Activated T-helper 17 cell treated with anti-CD3 and anti-CD28 coated beads, Interleukin-2, amount 50 U/mL, for 72 hours (primary cell): ENCODE data around the gene ABCD3. TPM values are rescaled to one million over a fixed set of nuclear protein-coding genes. Genes with fewer than 3 reads are reported as not detected.

Experiments
- ATAC-seq: fragments of 150-1000 bp; cut with Tn5 transposase; replicated peaks from 2 replicates; pipeline ENCODE4 v1.10.0; 2021; ENCODE audit warnings: mild to moderate bottlenecking, moderate library complexity
- H3K27ac Mint-ChIP-seq: one replicate; pipeline ENCODE4 v1.8.0; 2022; ENCODE audit warnings: mixed read lengths
- H3K27me3 Mint-ChIP-seq: one replicate; pipeline ENCODE4 v1.8.0; 2022; ENCODE audit warnings: mixed read lengths
- H3K36me3 Mint-ChIP-seq: one replicate; pipeline ENCODE4 v1.8.0; 2022; ENCODE audit warnings: low read depth, mild to moderate bottlenecking, mixed read lengths
- H3K4me1 Mint-ChIP-seq: one replicate; pipeline ENCODE4 v1.8.0; 2022; ENCODE audit warnings: mixed read lengths
- H3K4me3 Mint-ChIP-seq: one replicate; pipeline ENCODE4 v1.8.0; 2022; ENCODE audit warnings: mild to moderate bottlenecking, mixed read lengths
- H3K9me3 Mint-ChIP-seq: one replicate; pipeline ENCODE4 v1.8.0; 2022; ENCODE audit warnings: mixed read lengths
- total RNA-seq, 2 donors: library from RNA; stranded (reverse); gene quantifications; one replicate each; pipeline ENCODE4 v1.2.3, GENCODE V29; 2022

The ABCD3 gene
- total RNA-seq, 2 donors from 2014 or later, result 18.8 to 27.6 TPM

- Mint-ChIP-seq H3K4me1 (no peaks in the 10 kb centered on the region), H3K9me3 (no peaks in the 10 kb centered on the region), H3K4me3 (no peak overlapping the region), H3K27me3 (peaks cover 17% of the 10 kb centered on the region), H3K36me3 (no peaks in the 10 kb centered on the region), H3K27ac (no peak overlapping the region)
- no peak for ATAC-seq
Observed at GRCh38 chr1:94396356-94397010, 21.7 kb upstream of the ABCD3 start.

GRCh38 chr1:94398356-94398755, 19.8 kb upstream of the ABCD3 start:
- Mint-ChIP-seq H3K36me3 (no peaks in the 10 kb centered on the region), H3K9me3 (no peaks in the 10 kb centered on the region), H3K27me3 (peaks cover 17% of the 10 kb centered on the region), H3K27ac (no peak overlapping the region), H3K4me3 (no peak overlapping the region), H3K4me1 (no peaks in the 10 kb centered on the region)
- ATAC-seq, result no peak

GRCh38 chr1:94399453-94399852, 18.7 kb upstream of the ABCD3 start:
- ATAC-seq, result no peak
- no peaks in the 10 kb centered on the region for H3K9me3 Mint-ChIP-seq
- H3K27ac Mint-ChIP-seq, result no peak overlapping the region
- H3K36me3 Mint-ChIP-seq, result no peaks in the 10 kb centered on the region
- H3K4me1 Mint-ChIP-seq, result no peaks in the 10 kb centered on the region
- H3K27me3 Mint-ChIP-seq, result peaks cover 17% of the 10 kb centered on the region
- no peak overlapping the region for H3K4me3 Mint-ChIP-seq

GRCh38 chr1:94401206-94401605, 17.0 kb upstream of the ABCD3 start:
- no peak for ATAC-seq
- Mint-ChIP-seq H3K27me3 (peaks cover 17% of the 10 kb centered on the region), H3K27ac (no peak overlapping the region), H3K4me1 (no peaks in the 10 kb centered on the region), H3K4me3 (no peak overlapping the region), H3K9me3 (no peaks in the 10 kb centered on the region), H3K36me3 (no peaks in the 10 kb centered on the region)

GRCh38 chr1:94406446-94406845, 11.7 kb upstream of the ABCD3 start:
- no peaks in the 10 kb centered on the region for H3K4me1 Mint-ChIP-seq
- ATAC-seq, result no peak
- H3K4me3 Mint-ChIP-seq, result no peak overlapping the region
- peaks cover 24% of the 10 kb centered on the region for H3K27me3 Mint-ChIP-seq
- H3K9me3 Mint-ChIP-seq, result no peaks in the 10 kb centered on the region
- no peaks in the 10 kb centered on the region for H3K36me3 Mint-ChIP-seq
- no peak overlapping the region for H3K27ac Mint-ChIP-seq

- peaks cover 20% of the 10 kb centered on the region for H3K27me3 Mint-ChIP-seq
- no peaks in the 10 kb centered on the region for H3K4me1 Mint-ChIP-seq
- H3K36me3 Mint-ChIP-seq, result no peaks in the 10 kb centered on the region
- H3K27ac Mint-ChIP-seq, result no peak overlapping the region
- no peak for ATAC-seq
- H3K4me3 Mint-ChIP-seq, result no peak overlapping the region
- H3K9me3 Mint-ChIP-seq, result no peaks in the 10 kb centered on the region
Observed at GRCh38 chr1:94408104-94408830, 9.9 kb upstream of the ABCD3 start.

GRCh38 chr1:94411237-94411636, 7.0 kb upstream of the ABCD3 start:
- no peak for ATAC-seq
- Mint-ChIP-seq H3K4me1 (no peaks in the 10 kb centered on the region), H3K9me3 (no peaks in the 10 kb centered on the region), H3K4me3 (no peak overlapping the region), H3K27ac (no peak overlapping the region), H3K36me3 (no peaks in the 10 kb centered on the region), H3K27me3 (peaks cover 29% of the 10 kb centered on the region)

- Mint-ChIP-seq H3K27me3 (peaks cover 23% of the 10 kb centered on the region), H3K9me3 (no peaks in the 10 kb centered on the region), H3K4me1 (no peaks in the 10 kb centered on the region), H3K36me3 (no peaks in the 10 kb centered on the region), H3K4me3 (no peak overlapping the region), H3K27ac (no peak overlapping the region)
- no peak for ATAC-seq
Observed at GRCh38 chr1:94413311-94413710, 4.9 kb upstream of the ABCD3 start.

GRCh38 chr1:94416901-94417727, 1.1 kb upstream of the ABCD3 start:
- Mint-ChIP-seq H3K36me3 (no peaks in the 10 kb centered on the region), H3K27me3 (peaks cover 9% of the 10 kb centered on the region), H3K27ac (no peak overlapping the region), H3K9me3 (no peaks in the 10 kb centered on the region), H3K4me3 (no peak overlapping the region), H3K4me1 (peaks cover 16% of the 10 kb centered on the region)
- no peak for ATAC-seq

GRCh38 chr1:94417728-94417977, 536 bp upstream of the ABCD3 start:
- Mint-ChIP-seq H3K27me3 (peaks cover 9% of the 10 kb centered on the region), H3K36me3 (no peaks in the 10 kb centered on the region), H3K27ac (no peak overlapping the region), H3K4me3 (no peak overlapping the region), H3K4me1 (peaks cover 21% of the 10 kb centered on the region), H3K9me3 (no peaks in the 10 kb centered on the region)
- no peak for ATAC-seq

- Mint-ChIP-seq H3K4me3 (no peak overlapping the region), H3K27ac (peak overlapping the region; percentile 65), H3K36me3 (no peaks in the 10 kb centered on the region), H3K27me3 (peaks cover 5% of the 10 kb centered on the region), H3K9me3 (no peaks in the 10 kb centered on the region), H3K4me1 (peaks cover 25% of the 10 kb centered on the region)
- peak; percentile 13 for ATAC-seq
Observed at GRCh38 chr1:94418664-94419655, 771 bp downstream of the ABCD3 start.

- ATAC-seq, result no peak
- no peak overlapping the region for H3K4me3 Mint-ChIP-seq
- no peak overlapping the region for H3K27ac Mint-ChIP-seq
- H3K4me1 Mint-ChIP-seq, result peaks cover 33% of the 10 kb centered on the region
- H3K27me3 Mint-ChIP-seq, result no peaks in the 10 kb centered on the region
- no peaks in the 10 kb centered on the region for H3K9me3 Mint-ChIP-seq
- no peaks in the 10 kb centered on the region for H3K36me3 Mint-ChIP-seq
Observed at GRCh38 chr1:94422115-94422820, 4.1 kb downstream of the ABCD3 start.

- no peak overlapping the region for H3K4me3 Mint-ChIP-seq
- no peak overlapping the region for H3K27ac Mint-ChIP-seq
- no peaks in the 10 kb centered on the region for H3K9me3 Mint-ChIP-seq
- no peak for ATAC-seq
- no peaks in the 10 kb centered on the region for H3K36me3 Mint-ChIP-seq
- no peaks in the 10 kb centered on the region for H3K27me3 Mint-ChIP-seq
- H3K4me1 Mint-ChIP-seq, result peaks cover 27% of the 10 kb centered on the region
Observed at GRCh38 chr1:94425821-94426484, 7.8 kb downstream of the ABCD3 start.
